Measurements from ENCODE around the gene KDM4E.
"Not testable (repeated sequence)": the region's sequence is repeated elsewhere in the genome, so short reads cannot be mapped to it uniquely, and the experiment has no call there.

The KDM4E gene

DNA sequence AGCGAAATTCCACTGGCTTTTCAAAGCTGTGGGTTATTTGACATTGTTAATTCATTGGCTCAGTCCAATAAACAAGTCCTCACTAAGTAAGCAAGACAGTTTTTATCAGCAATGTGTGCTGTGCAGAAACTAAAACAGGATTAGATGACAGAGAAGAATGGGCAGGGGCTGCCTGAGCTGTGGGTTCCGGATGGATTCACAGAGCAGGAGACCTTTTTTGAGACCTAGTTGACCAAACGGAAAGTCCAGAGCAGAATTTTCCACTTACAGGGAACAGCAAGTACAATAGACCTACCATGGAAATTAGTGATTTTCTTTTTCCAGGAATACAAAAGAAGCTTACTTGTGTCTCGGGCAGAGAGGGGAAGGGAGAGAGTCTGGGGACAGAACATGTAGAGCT, 19.0 kb downstream of the KDM4E start:
- Histone ChIP-seq H3K4me3 (ENCODE audit: insufficient read depth, low read depth, low read length) (no peak overlapping the region), H3K4me1 (ENCODE audit: control insufficient read depth, insufficient read depth, low read length) (no peaks in the 10 kb centered on the region), H3K9me3 (ENCODE audit: control insufficient read depth, low read length) (no peaks in the 10 kb centered on the region), H3K36me3 (ENCODE audit: control insufficient read depth, insufficient read depth, low read length) (no peaks in the 10 kb centered on the region), H3K27ac (ENCODE audit: insufficient read depth, low read depth, low read length, poor library complexity, severe bottlenecking) (no peak overlapping the region), H3K27me3 (ENCODE audit: control insufficient read depth, insufficient read depth, low read length, poor library complexity, severe bottlenecking) (no peaks in the 10 kb centered on the region)
- WGBS, 2 experiments, result 89 to 90% methylated on average over 4 of the region's 4 CpGs

- H3K27me3 ChIP-seq (ENCODE audit: control insufficient read depth, insufficient read depth, low read length, poor library complexity, severe bottlenecking), result no peaks in the 10 kb centered on the region
- H3K4me1 ChIP-seq (ENCODE audit: control insufficient read depth, insufficient read depth, low read length), result no peaks in the 10 kb centered on the region
- H3K36me3 ChIP-seq (ENCODE audit: control insufficient read depth, insufficient read depth, low read length), result no peaks in the 10 kb centered on the region
- no peak overlapping the region for H3K4me3 ChIP-seq (ENCODE audit: insufficient read depth, low read depth, low read length)
- no peaks in the 10 kb centered on the region for H3K9me3 ChIP-seq (ENCODE audit: control insufficient read depth, low read length)
- H3K27ac ChIP-seq (ENCODE audit: insufficient read depth, low read depth, low read length, poor library complexity, severe bottlenecking), result no peak overlapping the region
Observed at GRCh38 chr11:95045812-95046211, 20.8 kb downstream of the KDM4E start.

- not testable (repeated sequence) for H3K27ac ChIP-seq (ENCODE audit: insufficient read depth, low read depth, low read length, poor library complexity, severe bottlenecking); H3K36me3 ChIP-seq (ENCODE audit: control insufficient read depth, insufficient read depth, low read length); H3K4me3 ChIP-seq (ENCODE audit: insufficient read depth, low read depth, low read length); H3K27me3 ChIP-seq (ENCODE audit: control insufficient read depth, insufficient read depth, low read length, poor library complexity, severe bottlenecking); H3K9me3 ChIP-seq (ENCODE audit: control insufficient read depth, low read length); H3K4me1 ChIP-seq (ENCODE audit: control insufficient read depth, insufficient read depth, low read length)
- 95 to 100% methylated on average over 3 of the region's 3 CpGs for WGBS, 2 experiments
Observed at GRCh38 chr11:95049122-95049521, 24.1 kb downstream of the KDM4E start, which contains the start of gene KDM4F. TSS of gene KDM4F (plus strand) at chr11:95049422.

GRCh38 chr11:95050595-95051202, 25.6 kb downstream of the KDM4E start:
- H3K27me3 ChIP-seq (ENCODE audit: control insufficient read depth, insufficient read depth, low read length, poor library complexity, severe bottlenecking), result no peaks in the 10 kb centered on the region
- WGBS, 2 experiments, result 94 to 96% methylated on average over 22 of the region's 22 CpGs
- no peak overlapping the region for H3K27ac ChIP-seq (ENCODE audit: insufficient read depth, low read depth, low read length, poor library complexity, severe bottlenecking)
- no peak overlapping the region for H3K4me3 ChIP-seq (ENCODE audit: insufficient read depth, low read depth, low read length)
- H3K4me1 ChIP-seq (ENCODE audit: control insufficient read depth, insufficient read depth, low read length), result no peaks in the 10 kb centered on the region
- no peaks in the 10 kb centered on the region for H3K36me3 ChIP-seq (ENCODE audit: control insufficient read depth, insufficient read depth, low read length)
- no peaks in the 10 kb centered on the region for H3K9me3 ChIP-seq (ENCODE audit: control insufficient read depth, low read length)

GRCh38 chr11:95054356-95054755, 29.3 kb downstream of the KDM4E start:
- Histone ChIP-seq H3K27ac (ENCODE audit: insufficient read depth, low read depth, low read length, poor library complexity, severe bottlenecking) (no peak overlapping the region), H3K4me1 (ENCODE audit: control insufficient read depth, insufficient read depth, low read length) (no peaks in the 10 kb centered on the region), H3K27me3 (ENCODE audit: control insufficient read depth, insufficient read depth, low read length, poor library complexity, severe bottlenecking) (no peaks in the 10 kb centered on the region), H3K4me3 (ENCODE audit: insufficient read depth, low read depth, low read length) (no peak overlapping the region), H3K36me3 (ENCODE audit: control insufficient read depth, insufficient read depth, low read length) (no peaks in the 10 kb centered on the region), H3K9me3 (ENCODE audit: control insufficient read depth, low read length) (no peaks in the 10 kb centered on the region)
- 87 to 93% methylated on average over 2 of the region's 2 CpGs for WGBS, 2 experiments

DNA sequence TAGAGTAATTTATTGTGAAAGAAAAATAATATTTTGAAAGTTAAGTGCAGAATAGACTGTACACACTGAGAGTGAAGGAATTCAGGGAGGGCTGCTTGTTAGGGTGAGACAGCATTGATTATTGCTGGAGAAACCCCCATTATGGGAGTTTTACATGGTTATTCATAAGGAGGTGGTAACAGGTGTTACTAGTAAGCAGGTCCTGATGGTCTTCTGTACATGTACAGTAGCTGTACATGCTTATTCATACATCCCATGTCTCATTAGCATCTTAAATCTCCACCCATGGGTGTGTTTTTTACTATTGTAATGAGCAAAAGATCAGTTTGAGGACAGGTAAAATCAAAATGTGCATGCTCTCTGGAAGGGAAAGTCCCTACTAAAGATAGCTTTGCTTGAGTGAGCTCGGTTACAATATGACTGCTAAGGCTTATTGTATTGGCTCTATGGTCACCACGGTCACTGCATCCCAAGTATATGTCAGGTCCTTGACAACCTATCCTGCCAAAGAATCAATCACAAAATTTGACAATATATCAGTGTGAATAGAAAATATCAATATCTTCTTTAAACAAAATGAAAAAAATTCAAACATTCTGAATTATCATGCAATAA, 30.3 kb downstream of the KDM4E start:
- Histone ChIP-seq H3K27ac (ENCODE audit: insufficient read depth, low read depth, low read length, poor library complexity, severe bottlenecking) (no peak overlapping the region), H3K9me3 (ENCODE audit: control insufficient read depth, low read length) (no peaks in the 10 kb centered on the region), H3K4me1 (ENCODE audit: control insufficient read depth, insufficient read depth, low read length) (no peaks in the 10 kb centered on the region), H3K36me3 (ENCODE audit: control insufficient read depth, insufficient read depth, low read length) (no peaks in the 10 kb centered on the region), H3K4me3 (ENCODE audit: insufficient read depth, low read depth, low read length) (no peak overlapping the region), H3K27me3 (ENCODE audit: control insufficient read depth, insufficient read depth, low read length, poor library complexity, severe bottlenecking) (no peaks in the 10 kb centered on the region)
- WGBS, 2 experiments, result 50% methylated on average over 2 of the region's 2 CpGs

DNA sequence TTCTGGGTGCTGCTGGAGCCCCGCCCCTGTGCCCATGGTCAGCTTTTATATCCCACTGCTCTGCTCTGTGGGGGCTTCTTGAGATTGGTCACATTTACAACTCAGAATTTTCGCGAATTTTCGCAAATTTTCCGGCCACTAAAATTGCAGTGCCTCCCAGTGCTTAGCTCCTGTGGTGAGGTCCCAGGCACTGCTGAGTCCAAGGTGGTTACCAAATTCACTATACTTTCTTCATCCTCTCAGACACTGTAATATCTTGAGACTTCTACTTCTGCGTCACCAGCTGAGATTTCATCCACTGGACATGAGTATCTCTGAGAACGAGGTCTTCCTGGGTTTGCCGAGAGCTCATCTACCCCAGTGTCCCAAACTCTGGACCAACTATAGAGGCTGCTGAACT, 32.9 kb downstream of the KDM4E start:
- no peaks in the 10 kb centered on the region for H3K36me3 ChIP-seq (ENCODE audit: control insufficient read depth, insufficient read depth, low read length)
- no peak overlapping the region for H3K27ac ChIP-seq (ENCODE audit: insufficient read depth, low read depth, low read length, poor library complexity, severe bottlenecking)
- H3K9me3 ChIP-seq (ENCODE audit: control insufficient read depth, low read length), result no peaks in the 10 kb centered on the region
- WGBS, 2 experiments, result 91 to 92% methylated on average over 8 of the region's 8 CpGs
- H3K4me1 ChIP-seq (ENCODE audit: control insufficient read depth, insufficient read depth, low read length), result no peaks in the 10 kb centered on the region
- no peak overlapping the region for H3K4me3 ChIP-seq (ENCODE audit: insufficient read depth, low read depth, low read length)
- H3K27me3 ChIP-seq (ENCODE audit: control insufficient read depth, insufficient read depth, low read length, poor library complexity, severe bottlenecking), result peaks cover 6% of the 10 kb centered on the region

DNA sequence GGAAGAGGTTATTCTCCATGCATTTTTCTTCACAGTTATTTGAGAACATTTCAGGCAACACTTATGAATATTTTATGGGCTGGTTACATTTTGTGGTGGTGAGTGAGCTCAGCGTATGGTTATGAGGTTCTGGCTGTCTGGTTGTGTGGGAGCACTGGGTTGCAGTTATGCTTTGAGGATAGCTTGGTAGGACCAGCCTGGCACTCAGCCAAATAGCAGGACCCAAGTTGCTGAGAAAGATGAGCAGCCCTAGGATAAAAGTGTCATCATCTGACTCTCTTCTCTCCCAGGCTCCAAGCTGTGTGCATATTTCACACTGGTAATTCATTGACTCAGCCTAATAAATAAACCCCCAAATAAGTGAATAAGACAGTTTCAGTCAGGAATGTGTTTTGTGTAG, 33.6 kb downstream of the KDM4E start:
- Histone ChIP-seq H3K4me3 (ENCODE audit: insufficient read depth, low read depth, low read length) (no peak overlapping the region), H3K9me3 (ENCODE audit: control insufficient read depth, low read length) (no peaks in the 10 kb centered on the region), H3K36me3 (ENCODE audit: control insufficient read depth, insufficient read depth, low read length) (no peaks in the 10 kb centered on the region), H3K27ac (ENCODE audit: insufficient read depth, low read depth, low read length, poor library complexity, severe bottlenecking) (no peak overlapping the region), H3K4me1 (ENCODE audit: control insufficient read depth, insufficient read depth, low read length) (no peaks in the 10 kb centered on the region), H3K27me3 (ENCODE audit: control insufficient read depth, insufficient read depth, low read length, poor library complexity, severe bottlenecking) (peaks cover 6% of the 10 kb centered on the region)
- WGBS, 2 experiments, result 92 to 94% methylated on average over 1 of the region's 1 CpG

GRCh38 chr11:95059046-95059445, 34.0 kb downstream of the KDM4E start:
- Histone ChIP-seq H3K4me3 (ENCODE audit: insufficient read depth, low read depth, low read length) (no peak overlapping the region), H3K27ac (ENCODE audit: insufficient read depth, low read depth, low read length, poor library complexity, severe bottlenecking) (no peak overlapping the region), H3K36me3 (ENCODE audit: control insufficient read depth, insufficient read depth, low read length) (no peaks in the 10 kb centered on the region), H3K9me3 (ENCODE audit: control insufficient read depth, low read length) (no peaks in the 10 kb centered on the region), H3K4me1 (ENCODE audit: control insufficient read depth, insufficient read depth, low read length) (no peaks in the 10 kb centered on the region), H3K27me3 (ENCODE audit: control insufficient read depth, insufficient read depth, low read length, poor library complexity, severe bottlenecking) (peaks cover 6% of the 10 kb centered on the region)
- WGBS, 2 experiments, result 87% methylated on average over 6 of the region's 6 CpGs

GRCh38 chr11:95065336-95065735, 40.3 kb downstream of the KDM4E start:
- Histone ChIP-seq H3K4me1 (ENCODE audit: control insufficient read depth, insufficient read depth, low read length) (no peaks in the 10 kb centered on the region), H3K9me3 (ENCODE audit: control insufficient read depth, low read length) (no peaks in the 10 kb centered on the region), H3K36me3 (ENCODE audit: control insufficient read depth, insufficient read depth, low read length) (no peaks in the 10 kb centered on the region), H3K27ac (ENCODE audit: insufficient read depth, low read depth, low read length, poor library complexity, severe bottlenecking) (no peak overlapping the region), H3K27me3 (ENCODE audit: control insufficient read depth, insufficient read depth, low read length, poor library complexity, severe bottlenecking) (peaks cover 6% of the 10 kb centered on the region), H3K4me3 (ENCODE audit: insufficient read depth, low read depth, low read length) (no peak overlapping the region)
- 89 to 100% methylated on average over 1 of the region's 1 CpG for WGBS, 2 experiments

- H3K27me3 ChIP-seq (ENCODE audit: control insufficient read depth, insufficient read depth, low read length, poor library complexity, severe bottlenecking), result no peaks in the 10 kb centered on the region
- H3K9me3 ChIP-seq (ENCODE audit: control insufficient read depth, low read length), result no peaks in the 10 kb centered on the region
- H3K27ac ChIP-seq (ENCODE audit: insufficient read depth, low read depth, low read length, poor library complexity, severe bottlenecking), result no peak within 1 kb of the TSS
- no peaks in the 10 kb centered on the region for H3K36me3 ChIP-seq (ENCODE audit: control insufficient read depth, insufficient read depth, low read length)
- H3K4me3 ChIP-seq (ENCODE audit: insufficient read depth, low read depth, low read length), result peak within 1 kb of the TSS; percentile 77
- WGBS, 2 experiments, result 0 to 7% methylated on average over 4 of the region's 4 CpGs
- no peaks in the 10 kb centered on the region for H3K4me1 ChIP-seq (ENCODE audit: control insufficient read depth, insufficient read depth, low read length)
Observed at GRCh38 chr11:95066716-95067038, 41.6 kb downstream of the KDM4E start, which contains the start of gene SRSF8. TSS of gene SRSF8 (plus strand) at chr11:95066919. CDS start at chr11:95067227, 308 bp downstream.
